Skeletal muscle satellite cell (primary cell): Measurements from ENCODE around the gene MLKL.

Source experiments
- H3K27me3 ChIP-seq: 2 replicates; pipeline ENCODE4 v1.7.0; 2013; ENCODE audit warnings: low read length; ENCODE audit not compliant: control insufficient read depth, insufficient read depth
- H3K36me3 ChIP-seq: 2 replicates; pipeline ENCODE4 v1.7.0; 2013; ENCODE audit warnings: mild to moderate bottlenecking, control low read depth, low read length; ENCODE audit not compliant: insufficient read depth
- H3K4me1 ChIP-seq: 2 replicates; pipeline ENCODE4 v1.7.0; 2013; ENCODE audit warnings: low read length; ENCODE audit not compliant: control insufficient read depth, insufficient read depth
- H3K4me2 ChIP-seq: 2 replicates; pipeline ENCODE4 v1.7.0; 2013; ENCODE audit warnings: mild to moderate bottlenecking, low read length
- H3K4me3 ChIP-seq: 2 replicates; pipeline ENCODE4 v1.7.0; 2013; ENCODE audit warnings: low read length
- H3K9ac ChIP-seq: 2 replicates; pipeline ENCODE4 v1.7.0; 2013; ENCODE audit warnings: mild to moderate bottlenecking, low read depth, low read length, moderate library complexity
- H3K9me3 ChIP-seq: replicated peaks from 2 replicates; pipeline ENCODE4 v1.7.0; 2013; ENCODE audit warnings: mild to moderate bottlenecking, control low read depth, low read length

Gene MLKL

GRCh38 chr16:74740795-74741304, 40.2 kb upstream of the MLKL start:
- H3K36me3 ChIP-seq = no peaks in the 10 kb centered on the region
- peak overlapping the region; percentile 74 for H3K4me2 ChIP-seq
- H3K27me3 ChIP-seq = peaks cover 5% of the 10 kb centered on the region
- H3K4me3 ChIP-seq = peak overlapping the region; percentile 12
- H3K4me1 ChIP-seq = peaks cover 29% of the 10 kb centered on the region
- no peaks in the 10 kb centered on the region for H3K9me3 ChIP-seq
- peak overlapping the region; percentile 7 for H3K9ac ChIP-seq

GRCh38 chr16:74739275-74739674, 38.6 kb upstream of the MLKL start:
- no peak overlapping the region for H3K9ac ChIP-seq
- H3K4me1 ChIP-seq = peaks cover 29% of the 10 kb centered on the region
- H3K4me3 ChIP-seq = no peak overlapping the region
- H3K27me3 ChIP-seq = peaks cover 9% of the 10 kb centered on the region
- no peaks in the 10 kb centered on the region for H3K36me3 ChIP-seq
- no peak overlapping the region for H3K4me2 ChIP-seq
- no peaks in the 10 kb centered on the region for H3K9me3 ChIP-seq

- H3K27me3 ChIP-seq = peaks cover 9% of the 10 kb centered on the region
- no peak overlapping the region for H3K9ac ChIP-seq
- H3K4me2 ChIP-seq = no peak overlapping the region
Measured at GRCh38 chr16:74738816-74739215, 38.2 kb upstream of the MLKL start.

GRCh38 chr16:74738113-74738541, 37.5 kb upstream of the MLKL start:
- Histone ChIP-seq H3K9me3 (no peaks in the 10 kb centered on the region), H3K9ac (no peak overlapping the region), H3K4me3 (no peak overlapping the region)

More at GRCh38 chr16:74738816-74739215, 38.2 kb upstream of the MLKL start:
- no peaks in the 10 kb centered on the region for H3K36me3 ChIP-seq
- no peak overlapping the region for H3K4me3 ChIP-seq
- peaks cover 25% of the 10 kb centered on the region for H3K4me1 ChIP-seq
- H3K9me3 ChIP-seq = no peaks in the 10 kb centered on the region

GRCh38 chr16:74737521-74737920, 36.9 kb upstream of the MLKL start:
- Histone ChIP-seq H3K9ac (no peak overlapping the region), H3K4me3 (no peak overlapping the region), H3K9me3 (no peaks in the 10 kb centered on the region), H3K4me2 (no peak overlapping the region), H3K27me3 (peaks cover 17% of the 10 kb centered on the region), H3K36me3 (no peaks in the 10 kb centered on the region), H3K4me1 (peaks cover 15% of the 10 kb centered on the region)

More at GRCh38 chr16:74738113-74738541, 37.5 kb upstream of the MLKL start:
- Histone ChIP-seq H3K4me2 (no peak overlapping the region), H3K36me3 (no peaks in the 10 kb centered on the region), H3K27me3 (peaks cover 12% of the 10 kb centered on the region), H3K4me1 (peaks cover 18% of the 10 kb centered on the region)

GRCh38 chr16:74736531-74737157, 36.0 kb upstream of the MLKL start:
- H3K4me2 ChIP-seq = no peak overlapping the region
- H3K4me3 ChIP-seq = no peak overlapping the region
- no peaks in the 10 kb centered on the region for H3K36me3 ChIP-seq
- peaks cover 15% of the 10 kb centered on the region for H3K4me1 ChIP-seq
- H3K9me3 ChIP-seq = no peaks in the 10 kb centered on the region
- peaks cover 17% of the 10 kb centered on the region for H3K27me3 ChIP-seq
- no peak overlapping the region for H3K9ac ChIP-seq

GRCh38 chr16:74735554-74735953, 34.9 kb upstream of the MLKL start:
- Histone ChIP-seq H3K4me3 (no peak overlapping the region), H3K9me3 (no peaks in the 10 kb centered on the region), H3K36me3 (no peaks in the 10 kb centered on the region)

GRCh38 chr16:74735162-74735452, 34.4 kb upstream of the MLKL start:
- no peak overlapping the region for H3K4me3 ChIP-seq
- H3K4me1 ChIP-seq = peaks cover 6% of the 10 kb centered on the region
- H3K4me2 ChIP-seq = no peak overlapping the region
- H3K9ac ChIP-seq = no peak overlapping the region
- peaks cover 17% of the 10 kb centered on the region for H3K27me3 ChIP-seq
- no peaks in the 10 kb centered on the region for H3K9me3 ChIP-seq
- no peaks in the 10 kb centered on the region for H3K36me3 ChIP-seq

More at GRCh38 chr16:74735554-74735953, 34.9 kb upstream of the MLKL start:
- peaks cover 17% of the 10 kb centered on the region for H3K27me3 ChIP-seq
- peaks cover 7% of the 10 kb centered on the region for H3K4me1 ChIP-seq
- no peak overlapping the region for H3K9ac ChIP-seq
- no peak overlapping the region for H3K4me2 ChIP-seq

- peaks cover 17% of the 10 kb centered on the region for H3K27me3 ChIP-seq
- H3K9ac ChIP-seq = no peak overlapping the region
- H3K36me3 ChIP-seq = no peaks in the 10 kb centered on the region
- H3K4me2 ChIP-seq = no peak overlapping the region
- H3K4me3 ChIP-seq = no peak overlapping the region
- no peaks in the 10 kb centered on the region for H3K9me3 ChIP-seq
- peaks cover 6% of the 10 kb centered on the region for H3K4me1 ChIP-seq
Measured at GRCh38 chr16:74734361-74735161, 33.9 kb upstream of the MLKL start.

- peaks cover 17% of the 10 kb centered on the region for H3K27me3 ChIP-seq
- no peak overlapping the region for H3K4me3 ChIP-seq
- peaks cover under 1% of the 10 kb centered on the region for H3K4me1 ChIP-seq
- H3K9me3 ChIP-seq = no peaks in the 10 kb centered on the region
- H3K9ac ChIP-seq = no peak overlapping the region
- no peaks in the 10 kb centered on the region for H3K36me3 ChIP-seq
- H3K4me2 ChIP-seq = no peak overlapping the region
Measured at GRCh38 chr16:74732707-74733350, 32.2 kb upstream of the MLKL start.

- peaks cover 12% of the 10 kb centered on the region for H3K27me3 ChIP-seq
- no peak overlapping the region for H3K9ac ChIP-seq
- no peak overlapping the region for H3K4me2 ChIP-seq
- no peaks in the 10 kb centered on the region for H3K9me3 ChIP-seq
- no peaks in the 10 kb centered on the region for H3K4me1 ChIP-seq
- H3K4me3 ChIP-seq = no peak overlapping the region
- no peaks in the 10 kb centered on the region for H3K36me3 ChIP-seq
Measured at GRCh38 chr16:74731853-74732477, 31.3 kb upstream of the MLKL start.
